Measurements from ENCODE around the gene SLC43A1.

DNA sequence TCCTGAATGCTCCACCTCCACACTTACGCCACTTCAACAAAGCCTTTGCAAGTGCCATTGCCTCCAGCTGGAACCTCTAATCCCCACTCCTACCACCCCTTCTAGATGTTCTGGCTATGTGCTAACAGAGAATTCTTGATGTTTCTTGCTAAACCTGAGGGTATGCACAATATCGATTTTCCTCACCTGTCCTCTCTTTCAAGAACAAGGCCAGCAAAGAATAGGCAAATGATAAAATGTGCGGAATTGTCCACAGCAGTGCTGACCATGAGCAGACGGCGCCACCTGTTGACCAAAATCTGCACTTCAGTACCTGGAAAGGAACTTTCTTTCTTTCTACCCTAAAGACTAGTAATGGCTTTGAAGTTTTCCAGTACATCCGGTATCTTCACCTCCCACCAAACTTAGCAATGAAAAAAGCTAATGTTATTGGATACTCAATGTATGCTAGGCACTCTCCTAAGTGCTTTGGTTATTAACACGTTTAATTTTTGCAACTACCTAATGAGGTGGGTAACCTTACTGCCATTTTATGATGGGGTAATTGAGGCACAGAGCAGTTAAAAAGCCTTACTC, 11.6 kb upstream of the SLC43A1 start:
- TF ChIP-seq CTCF (IDR thresholded peaks at IDR 0.05) (peak; percentile 75 to 93 (median 90)), POLR2A (IDR thresholded peaks at IDR 0.05) (no peak)

All from sigmoid colon (tissue), 3 donors.